Fibroblast of lung (primary cell): ENCODE data around the gene KRT85. TPM values are rescaled to one million over a fixed set of nuclear protein-coding genes. Genes with fewer than 3 reads are reported as not detected.
"Not testable (repeated sequence)": the region's sequence is repeated elsewhere in the genome, so short reads cannot be mapped to it uniquely, and the experiment has no call there.

ENCODE experiments used
- DNase-seq, 2 donors: peaks; one replicate each; pipeline versions ENCODE4 v3.0.0 to v3.0.0-alpha.2; 2010; ENCODE audit warnings: low read depth in 2 of 2
- H2AFZ ChIP-seq: 2 replicates; pipeline ENCODE4 v1.5.1; 2012; ENCODE audit warnings: low read length, control low read depth, inconsistent platforms
- H3K27ac ChIP-seq: 2 replicates; pipeline ENCODE4 v1.5.1; 2011; ENCODE audit warnings: low read length, control low read depth; ENCODE audit not compliant: insufficient read depth
- H3K27me3 ChIP-seq: 2 replicates; pipeline ENCODE4 v1.5.1; 2011; ENCODE audit warnings: mild to moderate bottlenecking, low read length; ENCODE audit not compliant: control insufficient read depth, insufficient read depth
- H3K36me3 ChIP-seq: 2 replicates; pipeline ENCODE4 v1.5.1; 2011; ENCODE audit warnings: low read length; ENCODE audit not compliant: control insufficient read depth, insufficient read depth
- H3K4me1 ChIP-seq: 2 replicates; pipeline ENCODE4 v1.5.1; 2011; ENCODE audit warnings: low read length; ENCODE audit not compliant: control insufficient read depth, insufficient read depth; ENCODE audit errors: extremely low read depth
- H3K4me2 ChIP-seq: 2 replicates; pipeline ENCODE4 v1.5.1; 2011; ENCODE audit warnings: low read length, control low read depth; ENCODE audit not compliant: insufficient read depth; ENCODE audit errors: extremely low read depth
- H3K4me3 ChIP-seq, 4 experiments: fragments of 200-600 bp in 1 of 4; sonication (generic) in 1 of 4; replicated peaks in 1 of 4; 2 replicates each; pipeline ENCODE4 v1.5.1; 2011 to 2016; ENCODE audit warnings: low read length in 4 of 4, low read depth in 3 of 4, mild to moderate bottlenecking in 3 of 4, control low read depth in 2 of 4, inconsistent platforms in 1 of 4, mixed read lengths in 1 of 4; ENCODE audit not compliant: insufficient read depth in 1 of 4; ENCODE audit errors: control extremely low read depth in 1 of 4
- H3K79me2 ChIP-seq: 2 replicates; pipeline ENCODE4 v1.5.1; 2012; ENCODE audit warnings: mild to moderate bottlenecking, low read length, inconsistent platforms; ENCODE audit not compliant: control insufficient read depth, insufficient read depth
- H3K9ac ChIP-seq: 2 replicates; pipeline ENCODE4 v1.5.1; 2011; ENCODE audit warnings: mild to moderate bottlenecking, low read length, control low read depth; ENCODE audit not compliant: insufficient read depth
- H3K9me3 ChIP-seq: 2 replicates; pipeline ENCODE4 v1.5.1; 2012; ENCODE audit warnings: low read depth, low read length; ENCODE audit not compliant: control insufficient read depth, insufficient read depth
- H4K20me1 ChIP-seq: 2 replicates; pipeline ENCODE4 v1.5.1; 2011; ENCODE audit warnings: low read length; ENCODE audit not compliant: control insufficient read depth, insufficient read depth; ENCODE audit errors: extremely low read depth
- CTCF ChIP-seq, 2 donors: IDR thresholded peaks in 1 of 2; conservative IDR thresholded peaks in 1 of 2; 1 replicate in 1 of 2; 2 replicates in 1 of 2; pipeline ENCODE4 v1.5.1; 2011 to 2012; ENCODE audit warnings: low read length in 2 of 2, control low read depth in 1 of 2, inconsistent platforms in 1 of 2, low read depth in 1 of 2, mild to moderate bottlenecking in 1 of 2
- EZH2 ChIP-seq: IDR thresholded peaks from 2 replicates; pipeline ENCODE4 v1.5.1; 2012; ENCODE audit warnings: low read length, control low read depth, mild to moderate bottlenecking; ENCODE audit errors: missing control alignments
- polyA plus RNA-seq, 2 donors: library from polyadenylated mRNA; depleted of rRNA in 1 of 2; stranded (reverse) in 1 of 2; unstranded in 1 of 2; fragments of >200 nt; gene quantifications; 2 replicates each; pipeline ENCODE4 v1.2.1, GENCODE V29; 2011 to 2012; ENCODE audit warnings: missing spikeins in 1 of 2
- total RNA-seq: library from RNA; depleted of rRNA; stranded (reverse); fragments of >200 nt; gene quantifications from 2 replicates; pipeline ENCODE4 v1.2.1, GENCODE V29; 2014

Gene KRT85
- total and polyA plus RNA-seq, 2 donors (not counting 1 experiment from before 2014, with no cell fraction given) = not detected

DNA sequence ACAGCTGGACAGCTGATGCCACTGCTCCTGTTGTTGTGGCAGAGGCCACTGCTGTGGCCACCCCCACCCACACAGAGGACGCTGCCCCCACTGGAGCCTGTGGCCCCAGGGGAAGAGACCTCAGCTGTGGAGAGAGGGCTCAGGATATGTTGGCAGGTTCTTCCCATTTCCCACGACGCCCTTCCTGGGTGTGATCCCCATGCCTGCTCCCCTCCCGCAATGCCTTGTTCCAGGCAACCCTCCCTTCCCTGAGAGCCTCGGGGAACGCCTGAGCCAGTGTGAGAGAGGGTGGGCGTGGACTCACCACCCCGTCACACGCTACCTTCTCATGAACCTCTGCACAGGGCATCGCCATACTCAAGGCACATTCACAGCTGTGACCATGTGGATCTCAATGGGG, 44.5 kb upstream of the KRT85 start:
- Histone ChIP-seq H3K27ac (no peak overlapping the region), H3K27me3 (no peaks in the 10 kb centered on the region), H3K9me3 (no peaks in the 10 kb centered on the region), H3K4me2 (no peak overlapping the region), H3K79me2 (no peaks in the 10 kb centered on the region), H3K4me1 (peaks cover 4% of the 10 kb centered on the region), H3K4me3 (no peak overlapping the region), H3K9ac (no peak overlapping the region), H4K20me1 (no peaks in the 10 kb centered on the region), H2AFZ (no peak overlapping the region), H3K36me3 (no peaks in the 10 kb centered on the region)
- no peak for TF ChIP-seq EZH2
- TF ChIP-seq CTCF (conservative IDR thresholded peaks at IDR 0.05 in 1 of 2, IDR thresholded peaks at IDR 0.05 in 1 of 2; ENCODE audit: low read depth in 1 of 2, low read length in 2 of 2) = no peak
- no peak for DNase-seq

GRCh38 chr12:52410589-52411248, 43.4 kb upstream of the KRT85 start:
- not testable (repeated sequence) for H3K27ac ChIP-seq, H3K4me2 ChIP-seq, H3K79me2 ChIP-seq, H3K4me1 ChIP-seq, H2AFZ ChIP-seq, H3K9me3 ChIP-seq, H3K27me3 ChIP-seq, H3K4me3 ChIP-seq, H3K36me3 ChIP-seq, DNase-seq, H3K9ac ChIP-seq, H4K20me1 ChIP-seq

DNA sequence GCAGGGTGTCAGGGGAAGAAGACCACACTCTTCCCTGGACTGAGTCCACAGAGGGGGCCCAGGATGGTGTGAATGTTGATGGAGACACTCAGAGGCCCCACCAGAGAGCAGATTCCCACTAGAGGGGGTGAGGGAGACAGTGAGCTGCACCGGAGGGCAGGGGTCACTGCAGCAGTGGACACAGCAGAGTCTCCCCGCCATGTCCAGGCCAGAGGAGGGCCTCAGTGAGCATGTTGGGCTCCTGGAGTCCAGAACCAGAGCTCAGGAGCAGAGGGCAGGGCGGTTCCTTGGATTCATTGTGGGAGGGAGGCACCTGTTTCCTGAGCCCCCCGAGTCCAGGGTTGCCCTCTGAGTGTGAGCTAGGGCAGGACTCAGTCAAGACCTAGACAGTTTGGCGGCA, 40.6 kb upstream of the KRT85 start:
- Histone ChIP-seq H4K20me1 (no peaks in the 10 kb centered on the region), H3K36me3 (no peaks in the 10 kb centered on the region), H2AFZ (no peak overlapping the region), H3K4me1 (no peaks in the 10 kb centered on the region), H3K27ac (no peak overlapping the region), H3K79me2 (no peaks in the 10 kb centered on the region), H3K27me3 (peaks cover 7% of the 10 kb centered on the region), H3K9me3 (no peaks in the 10 kb centered on the region), H3K4me2 (no peak overlapping the region), H3K4me3 (no peak overlapping the region), H3K9ac (no peak overlapping the region)
- TF ChIP-seq EZH2 (no peak), CTCF (conservative IDR thresholded peaks at IDR 0.05 in 1 of 2, IDR thresholded peaks at IDR 0.05 in 1 of 2; ENCODE audit: low read depth in 1 of 2, low read length in 2 of 2) (no peak)
- no peak for DNase-seq
